Endothelial cell (in vitro differentiated cells): ENCODE measurements around the gene GDI2. TPM values are rescaled to one million over a fixed set of nuclear protein-coding genes. Genes with fewer than 3 reads are reported as not detected.
"Not testable (repeated sequence)": the region's sequence is repeated elsewhere in the genome, so short reads cannot be mapped to it uniquely, and the experiment has no call there.

Experiments
- DNase-seq: peaks from one replicate; pipeline ENCODE4 v3.0.0; 2021; ENCODE audit warnings: low spot score
- H3K27ac Mint-ChIP-seq: one replicate; pipeline ENCODE4 v1.8.0; 2021; ENCODE audit warnings: mixed read lengths, inconsistent platforms; ENCODE audit not compliant: unreplicated experiment
- H3K27me3 Mint-ChIP-seq: one replicate; pipeline ENCODE4 v1.8.0; 2021; ENCODE audit warnings: mild to moderate bottlenecking, moderate library complexity, mixed read lengths, inconsistent platforms; ENCODE audit not compliant: unreplicated experiment
- H3K36me3 Mint-ChIP-seq: one replicate; pipeline ENCODE4 v1.8.0; 2021; ENCODE audit warnings: mild to moderate bottlenecking, low read depth, mixed read lengths, inconsistent platforms; ENCODE audit not compliant: unreplicated experiment
- H3K4me1 Mint-ChIP-seq: one replicate; pipeline ENCODE4 v1.8.0; 2021; ENCODE audit warnings: mild to moderate bottlenecking, mixed read lengths, inconsistent platforms; ENCODE audit not compliant: unreplicated experiment
- H3K4me3 Mint-ChIP-seq: one replicate; pipeline ENCODE4 v1.8.0; 2021; ENCODE audit warnings: mild to moderate bottlenecking, mixed read lengths, inconsistent platforms; ENCODE audit not compliant: unreplicated experiment
- H3K9me3 Mint-ChIP-seq: one replicate; pipeline ENCODE4 v1.8.0; 2021; ENCODE audit warnings: mixed read lengths, inconsistent platforms; ENCODE audit not compliant: unreplicated experiment
- CTCF ChIP-seq: fragments of 200-600 bp; sonication (generic); IDR thresholded peaks from one replicate; pipeline ENCODE4 v1.5.0; 2021; ENCODE audit warnings: antibody characterized with exemption; ENCODE audit not compliant: unreplicated experiment
- total RNA-seq: library from RNA; stranded (reverse); fragmentation: NEBNext Ultra II Directional; extraction: Animal tissue kit (Norgen Biotek cat#: 25700); gene quantifications from one replicate; pipeline ENCODE4 v1.2.1, GENCODE V29; 2021; ENCODE audit not compliant: unreplicated experiment

The GDI2 gene
- total RNA-seq, 1 donor from 2014 or later: 320 TPM

DNA sequence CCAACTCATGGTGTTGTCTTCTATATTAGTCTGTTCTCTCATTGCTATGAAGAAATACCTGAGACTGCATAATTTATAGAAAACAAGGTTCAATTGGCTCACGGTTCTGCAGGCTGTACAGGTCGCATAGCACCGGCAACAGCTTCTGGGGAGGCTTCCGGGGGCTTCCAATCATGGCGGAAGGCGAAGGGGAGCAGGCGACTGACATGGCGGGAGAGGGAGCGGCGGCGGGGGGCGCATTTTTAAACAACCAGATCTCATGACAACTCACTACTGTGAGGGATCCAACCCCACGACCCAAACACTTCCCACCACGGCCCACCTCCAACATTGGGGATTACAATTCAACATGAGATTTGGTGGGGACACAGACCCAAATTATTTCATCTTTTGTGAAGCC, 28.7 kb upstream of the GDI2 start:
- no peak overlapping the region for H3K27ac Mint-ChIP-seq
- no peak for TF ChIP-seq CTCF
- no peaks in the 10 kb centered on the region for H3K36me3 Mint-ChIP-seq
- no peak for DNase-seq
- no peak overlapping the region for H3K4me3 Mint-ChIP-seq
- no peaks in the 10 kb centered on the region for H3K27me3 Mint-ChIP-seq
- no peaks in the 10 kb centered on the region for H3K9me3 Mint-ChIP-seq
- peaks cover 6% of the 10 kb centered on the region for H3K4me1 Mint-ChIP-seq

DNA sequence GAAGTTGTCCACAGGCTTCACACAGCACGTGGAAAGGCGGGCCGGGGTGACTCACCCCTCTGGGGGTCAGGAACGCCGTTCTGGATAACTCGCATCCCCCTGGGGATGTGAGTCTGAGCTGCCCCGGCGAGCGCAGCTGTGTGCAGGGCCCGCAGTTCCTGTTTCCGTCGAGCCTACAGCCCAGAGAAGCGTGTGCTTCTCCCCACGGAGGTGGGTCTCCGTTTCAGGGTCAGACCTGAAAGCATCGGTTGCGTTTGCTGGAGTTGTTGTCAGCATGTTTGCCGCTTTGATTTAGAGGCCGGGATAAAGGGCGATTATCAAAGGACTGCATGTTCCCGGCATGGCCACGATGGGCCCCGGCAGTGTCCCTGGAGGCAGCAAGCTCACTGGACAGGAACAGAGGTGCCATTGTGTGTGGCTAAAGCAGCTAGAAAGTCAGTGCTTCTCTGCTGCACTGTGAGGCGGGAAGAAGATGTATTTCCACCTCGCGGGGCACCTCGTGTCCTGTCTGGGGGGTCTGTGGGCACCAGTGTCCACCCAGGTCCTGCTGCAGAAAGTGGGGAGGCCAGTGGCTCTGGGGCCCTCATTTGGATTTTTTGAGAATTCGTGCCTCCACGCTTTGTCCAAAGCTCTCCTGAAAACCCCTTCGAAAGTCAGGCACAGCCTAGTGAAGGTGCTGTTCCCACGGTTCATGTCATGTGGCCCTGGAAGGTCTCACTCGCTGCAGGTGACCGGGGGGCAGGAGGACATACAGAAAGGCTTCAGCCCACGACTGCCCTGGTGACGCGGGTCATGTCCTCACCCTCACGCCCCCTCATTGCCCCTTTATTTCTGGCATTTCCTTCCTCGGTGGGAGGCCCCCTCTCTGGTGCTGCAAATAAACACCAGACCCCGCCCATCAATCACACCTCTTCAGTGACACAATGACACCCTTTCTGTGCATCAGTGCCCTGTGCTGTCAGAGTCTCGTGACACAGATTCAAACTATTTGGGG, 27.4 kb upstream of the GDI2 start:
- Mint-ChIP-seq H3K4me3 (no peak overlapping the region), H3K4me1 (peaks cover 6% of the 10 kb centered on the region), H3K27ac (no peak overlapping the region), H3K36me3 (no peaks in the 10 kb centered on the region), H3K9me3 (no peaks in the 10 kb centered on the region), H3K27me3 (peaks cover under 1% of the 10 kb centered on the region)
- DNase-seq: no peak
- TF ChIP-seq CTCF: no peak

GRCh38 chr10:5836181-5836580, 22.9 kb upstream of the GDI2 start:
- not testable (repeated sequence) for H3K27ac Mint-ChIP-seq, H3K4me1 Mint-ChIP-seq, H3K9me3 Mint-ChIP-seq, H3K27me3 Mint-ChIP-seq, DNase-seq, H3K4me3 Mint-ChIP-seq, H3K36me3 Mint-ChIP-seq

DNA sequence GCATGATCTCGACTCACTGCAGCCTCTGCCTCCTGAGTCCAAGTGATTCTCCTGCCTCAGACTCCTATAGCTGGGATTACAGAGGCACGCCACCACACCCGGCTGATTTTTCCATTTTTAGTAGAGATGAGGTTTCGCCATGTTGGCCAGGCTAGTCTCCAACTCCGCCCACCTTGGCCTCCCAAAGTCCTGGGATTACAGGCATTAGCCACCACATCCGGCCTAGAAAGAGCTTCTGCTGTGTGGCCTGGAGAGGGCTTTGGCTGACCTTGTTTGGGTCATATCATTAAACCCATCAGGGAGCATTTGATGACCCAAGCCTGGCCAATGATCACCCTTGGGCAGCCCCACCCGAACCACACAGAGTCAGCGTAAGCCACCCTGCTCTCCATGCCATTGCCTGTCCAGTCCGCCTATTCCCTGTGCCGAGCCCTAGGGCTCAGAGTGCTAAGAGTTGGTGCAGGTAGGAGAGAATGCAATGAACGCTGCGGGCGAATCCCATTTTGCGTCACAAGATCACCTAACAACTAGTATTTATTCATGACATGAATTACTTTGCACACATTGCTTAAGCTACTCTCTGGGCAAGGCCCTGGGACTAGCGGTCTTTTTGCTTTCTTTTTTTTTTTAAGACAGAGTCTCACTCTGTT, 22.3 kb upstream of the GDI2 start:
- DNase-seq: no peak
- Mint-ChIP-seq H3K27me3 (peaks cover 3% of the 10 kb centered on the region), H3K4me1 (no peaks in the 10 kb centered on the region), H3K4me3 (no peak overlapping the region), H3K9me3 (no peaks in the 10 kb centered on the region), H3K27ac (no peak overlapping the region), H3K36me3 (no peaks in the 10 kb centered on the region)
- no peak for TF ChIP-seq CTCF

DNA sequence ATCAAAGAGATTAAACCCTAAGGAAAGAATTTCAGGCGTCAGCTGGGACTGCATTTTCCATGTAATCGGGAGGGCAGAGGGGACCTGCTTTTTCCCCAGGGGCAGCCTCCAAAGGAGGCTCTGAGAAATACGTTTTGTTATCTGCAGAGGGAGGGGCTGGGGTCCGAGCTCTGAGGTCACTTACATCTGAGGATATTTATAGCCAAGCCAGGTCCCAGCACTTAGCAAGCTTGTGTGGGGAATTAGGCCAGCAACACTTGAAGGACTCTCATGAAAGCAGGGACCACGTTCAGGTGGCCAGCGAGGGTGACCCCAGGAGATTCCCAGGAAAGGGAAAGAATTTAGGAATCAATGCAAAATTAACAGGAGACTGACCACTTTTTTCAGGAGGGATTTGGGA, 20.6 kb upstream of the GDI2 start:
- H3K4me3 Mint-ChIP-seq: no peak overlapping the region
- peaks cover 3% of the 10 kb centered on the region for H3K27me3 Mint-ChIP-seq
- H3K9me3 Mint-ChIP-seq: no peaks in the 10 kb centered on the region
- H3K4me1 Mint-ChIP-seq: no peaks in the 10 kb centered on the region
- H3K27ac Mint-ChIP-seq: no peak overlapping the region
- no peak for TF ChIP-seq CTCF
- no peaks in the 10 kb centered on the region for H3K36me3 Mint-ChIP-seq
- DNase-seq: no peak
